ENCODE measurements around the gene SERPINB10.
"Not testable (repeated sequence)": the region's sequence is repeated elsewhere in the genome, so short reads cannot be mapped to it uniquely, and the experiment has no call there.

Gene SERPINB10

GRCh38 chr18:63936156-63936931 lies 28.6 kb downstream of the SERPINB10 start:
- H3K9ac ChIP-seq: peak overlapping the region; percentile 11; the same call in 1 of the 2 replicates
- H4K20me1 ChIP-seq: no peaks in the 10 kb centered on the region
- no peaks in the 10 kb centered on the region for H3K36me3 ChIP-seq
- H3K27me3 ChIP-seq: peaks cover 4% of the 10 kb centered on the region; the same call in 1 of the 2 replicates
- H3K4me3 ChIP-seq: peak overlapping the region; percentile 70
- peak overlapping the region; percentile 74 for H3K4me2 ChIP-seq
- no peak for TF ChIP-seq Cebpa-rat (IDR thresholded peaks at IDR 0.05)
- 0 out of 2 replicates have a peak, but pooled peaks cover 6% of the 10 kb centered on the region for H3K9me3 ChIP-seq
- no peaks in the 10 kb centered on the region for H3K4me1 ChIP-seq
- no peak overlapping the region for H3K27ac ChIP-seq

GRCh38 chr18:63936932-63937393 lies 29.2 kb downstream of the SERPINB10 start:
- H3K4me2 ChIP-seq: peak overlapping the region; percentile 74

DNA sequence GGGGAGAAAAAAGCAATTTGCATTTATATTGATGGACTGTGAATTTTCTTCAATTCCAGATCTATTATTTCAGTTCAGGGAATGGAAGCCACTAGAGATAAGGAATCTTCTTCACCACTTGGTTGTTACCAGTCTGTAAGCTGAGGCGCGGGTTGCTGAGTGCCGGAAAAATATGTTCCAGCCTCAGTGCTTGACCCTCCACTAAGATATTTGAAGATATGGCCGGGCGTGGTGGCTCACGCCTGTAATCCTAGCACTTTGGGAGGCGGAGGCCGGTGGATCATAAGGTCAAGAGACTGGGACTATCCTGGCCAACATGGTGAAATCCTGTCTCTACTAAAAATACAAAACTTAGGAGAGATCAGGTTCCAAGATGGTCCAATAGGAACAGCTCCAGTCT lies 32.2 kb downstream of the SERPINB10 start:
- Histone ChIP-seq H3K4me1 (no peaks in the 10 kb centered on the region), H3K27ac (no peak overlapping the region), H3K27me3 (peaks cover 4% of the 10 kb centered on the region; the same call in 1 of the 2 replicates), H3K9me3 (peaks cover 6% of the 10 kb centered on the region; the same call in 1 of the 2 replicates), H3K36me3 (no peaks in the 10 kb centered on the region), H4K20me1 (no peaks in the 10 kb centered on the region), H3K4me3 (no peak overlapping the region), H3K9ac (no peak overlapping the region), H3K4me2 (no peak overlapping the region)
- TF ChIP-seq Cebpa-rat (IDR thresholded peaks at IDR 0.05): no peak

More at GRCh38 chr18:63936932-63937393, 29.2 kb downstream of the SERPINB10 start:
- TF ChIP-seq Cebpa-rat (IDR thresholded peaks at IDR 0.05): no peak
- Histone ChIP-seq H3K9me3 (0 out of 2 replicates have a peak, but pooled peaks cover 6% of the 10 kb centered on the region), H4K20me1 (no peaks in the 10 kb centered on the region), H3K36me3 (no peaks in the 10 kb centered on the region), H3K4me3 (peak overlapping the region; percentile 70), H3K27ac (no peak overlapping the region), H3K4me1 (no peaks in the 10 kb centered on the region), H3K27me3 (peaks cover 4% of the 10 kb centered on the region; the same call in 1 of the 2 replicates), H3K9ac (0 out of 2 replicates have a peak overlapping the region, but pooled peaks have one; percentile 11)

DNA sequence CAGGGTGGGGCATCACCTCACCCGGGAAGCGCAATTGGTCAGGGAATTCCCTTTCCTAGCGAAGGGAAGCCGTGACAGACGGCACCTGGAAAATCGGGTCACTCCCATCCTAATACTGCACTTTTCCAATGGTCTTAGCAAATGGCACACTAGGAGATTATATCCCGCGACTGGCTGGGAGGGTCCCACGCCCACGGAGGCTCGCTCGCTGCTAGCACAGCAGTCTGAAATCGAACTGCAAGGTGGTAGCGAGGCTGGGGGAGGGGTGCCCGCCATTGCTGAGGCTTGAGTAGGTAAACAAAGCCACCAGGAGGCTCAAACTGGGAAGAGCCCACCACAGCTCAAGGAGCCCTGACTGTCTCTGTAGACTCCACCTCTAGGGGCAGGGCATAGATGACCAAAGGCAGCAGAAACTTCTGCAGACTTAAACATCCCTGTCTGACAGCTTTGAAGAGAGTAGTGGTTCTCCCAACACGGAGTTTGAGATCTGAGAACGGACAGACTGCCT lies 32.8 kb downstream of the SERPINB10 start:
- H3K4me1 ChIP-seq, H3K27ac ChIP-seq, H3K4me2 ChIP-seq, H3K9ac ChIP-seq, H3K4me3 ChIP-seq, H3K36me3 ChIP-seq, H4K20me1 ChIP-seq, H3K27me3 ChIP-seq: not testable (repeated sequence)
- H3K9me3 ChIP-seq: peaks cover 10% of the 10 kb centered on the region

GRCh38 chr18:63947051-63947790 lies 39.5 kb downstream of the SERPINB10 start:
- H3K27ac ChIP-seq: no peak overlapping the region
- H3K9ac ChIP-seq: no peak overlapping the region
- no peaks in the 10 kb centered on the region for H3K36me3 ChIP-seq
- no peak for TF ChIP-seq Cebpa-rat (IDR thresholded peaks at IDR 0.05)
- H3K4me3 ChIP-seq: no peak overlapping the region
- H3K9me3 ChIP-seq: peaks cover 11% of the 10 kb centered on the region
- H4K20me1 ChIP-seq: no peaks in the 10 kb centered on the region
- no peak overlapping the region for H3K4me2 ChIP-seq
- H3K27me3 ChIP-seq: no peaks in the 10 kb centered on the region
- H3K4me1 ChIP-seq: no peaks in the 10 kb centered on the region

- no peaks in the 10 kb centered on the region for H3K4me1 ChIP-seq
- H3K36me3 ChIP-seq: no peaks in the 10 kb centered on the region
- no peaks in the 10 kb centered on the region for H4K20me1 ChIP-seq
- H3K4me3 ChIP-seq: no peak within 1 kb of the TSS
- H3K4me2 ChIP-seq: no peak within 1 kb of the TSS
- no peak within 1 kb of the TSS for H3K27ac ChIP-seq
- no peak within 1 kb of the TSS for H3K9ac ChIP-seq
- peaks cover 11% of the 10 kb centered on the region for H3K9me3 ChIP-seq
- no peaks in the 10 kb centered on the region for H3K27me3 ChIP-seq
- TF ChIP-seq Cebpa-rat (IDR thresholded peaks at IDR 0.05): no peak
These were observed 41.4 kb downstream of the SERPINB10 start, which contains the start of gene HMSD for GRCh38 chr18:63949068-63949737. Gene HMSD, plus strand, starts transcription at chr18:63949301. Its CDS starts 4,155 bp downstream, at chr18:63953456.

DNA sequence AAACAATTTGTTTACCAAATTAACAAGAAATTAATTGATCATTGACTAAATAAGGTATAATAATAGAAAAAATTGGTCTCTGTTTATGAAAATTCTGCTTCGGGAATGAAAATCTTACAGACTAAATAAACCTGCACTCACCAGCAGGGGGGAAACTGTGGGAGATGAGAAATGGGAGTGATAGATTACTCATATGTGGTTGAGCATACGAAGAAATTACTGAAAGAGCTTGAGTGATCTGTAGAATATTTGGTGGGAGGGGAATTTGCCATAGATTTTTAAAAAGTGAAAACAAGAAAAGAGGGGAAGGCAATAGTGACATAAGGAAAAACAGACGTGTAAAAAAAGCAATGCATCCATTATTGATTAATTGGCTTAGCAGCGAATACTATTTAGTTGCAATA lies 43.5 kb downstream of the SERPINB10 start:
- H3K27ac ChIP-seq: no peak overlapping the region
- H3K27me3 ChIP-seq: no peaks in the 10 kb centered on the region
- no peak overlapping the region for H3K4me3 ChIP-seq
- no peak overlapping the region for H3K4me2 ChIP-seq
- H3K9me3 ChIP-seq: peaks cover 7% of the 10 kb centered on the region; the same call in 1 of the 2 replicates
- no peaks in the 10 kb centered on the region for H4K20me1 ChIP-seq
- no peak overlapping the region for H3K9ac ChIP-seq
- H3K4me1 ChIP-seq: no peaks in the 10 kb centered on the region
- TF ChIP-seq Cebpa-rat (IDR thresholded peaks at IDR 0.05): no peak
- H3K36me3 ChIP-seq: no peaks in the 10 kb centered on the region

GRCh38 chr18:63953811-63954210 lies 46.1 kb downstream of the SERPINB10 start:
- H4K20me1 ChIP-seq: no peaks in the 10 kb centered on the region
- no peak for TF ChIP-seq Cebpa-rat (IDR thresholded peaks at IDR 0.05)
- no peak overlapping the region for H3K4me2 ChIP-seq
- no peak overlapping the region for H3K27ac ChIP-seq
- peaks cover 7% of the 10 kb centered on the region; the same call in 1 of the 2 replicates for H3K9me3 ChIP-seq
- no peaks in the 10 kb centered on the region for H3K4me1 ChIP-seq
- H3K9ac ChIP-seq: no peak overlapping the region
- H3K36me3 ChIP-seq: no peaks in the 10 kb centered on the region
- H3K27me3 ChIP-seq: no peaks in the 10 kb centered on the region
- H3K4me3 ChIP-seq: no peak overlapping the region

DNA sequence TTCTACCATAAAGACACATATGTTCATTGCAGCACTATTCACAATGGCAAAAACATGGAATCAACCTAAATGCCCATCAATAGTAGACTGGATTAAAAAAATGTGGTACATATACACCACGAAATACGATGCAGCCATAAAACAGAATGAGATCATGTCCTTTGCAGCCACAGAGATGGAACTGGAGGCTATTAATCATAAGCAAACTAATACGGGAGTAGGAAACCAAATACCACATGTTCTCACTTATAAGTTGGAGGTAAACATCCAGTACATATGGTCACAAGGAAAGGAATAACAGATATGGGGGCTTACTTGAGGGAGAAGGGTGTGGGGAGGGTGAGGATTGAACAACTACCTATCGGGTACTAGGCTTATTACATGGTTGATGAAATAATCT lies 49.0 kb downstream of the SERPINB10 start:
- Histone ChIP-seq H3K4me2 (no peak overlapping the region), H3K27me3 (no peaks in the 10 kb centered on the region), H3K9ac (no peak overlapping the region), H3K4me1 (no peaks in the 10 kb centered on the region), H3K27ac (no peak overlapping the region), H3K4me3 (no peak overlapping the region), H4K20me1 (no peaks in the 10 kb centered on the region), H3K36me3 (no peaks in the 10 kb centered on the region), H3K9me3 (no peaks in the 10 kb centered on the region)
- TF ChIP-seq Cebpa-rat (IDR thresholded peaks at IDR 0.05): no peak

All from BLaER1 (cell line).